ENCODE data around the gene CSAG2. TPM values are rescaled to one million over a fixed set of nuclear protein-coding genes. Genes with fewer than 3 reads are reported as not detected.
"Not testable (repeated sequence)": the region's sequence is repeated elsewhere in the genome, so short reads cannot be mapped to it uniquely, and the experiment has no call there.

Gene CSAG2
- total and polyA plus RNA-seq, 7 donors, result not detected

DNA sequence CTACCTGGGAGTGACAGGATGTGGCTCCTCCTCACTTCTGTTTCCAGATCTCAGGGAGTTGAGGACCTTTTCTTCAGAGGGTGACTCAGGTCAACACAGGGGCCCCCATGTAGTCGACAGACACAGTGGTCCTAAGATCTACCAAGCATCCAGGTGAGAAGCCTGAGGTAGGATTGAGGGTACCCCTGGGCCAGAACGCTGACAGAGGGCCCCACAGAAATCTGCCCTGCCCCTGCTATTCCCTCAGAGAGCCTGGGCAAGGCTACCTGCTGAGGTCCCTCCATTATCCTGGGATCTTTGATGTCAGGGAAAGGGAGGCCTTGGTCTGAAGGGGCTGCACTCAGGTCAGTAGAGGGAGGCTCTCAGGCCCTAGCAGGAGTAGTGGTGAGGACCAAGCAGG, 26.0 kb upstream of the CSAG2 start:
- Histone ChIP-seq H3K4me1 (no peaks in the 10 kb centered on the region), H3K27ac (no peak overlapping the region), H3K27me3 (ENCODE audit: insufficient read depth in 3 of 3, low read length in 2 of 3) (no peaks in the 10 kb centered on the region), H3K9me3 (no peaks in the 10 kb centered on the region), H3K36me3 (ENCODE audit: insufficient read depth in 1 of 2, low read depth in 1 of 2) (no peaks in the 10 kb centered on the region), H3K4me3 (no peak overlapping the region)
- intact Hi-C loops (cut with DNase I), result no loop called here
- WGBS, 3 donors, result 54 to 91% (median 66%) methylated on average over 2 of the region's 2 CpGs
- ATAC-seq (no peak), DNase-seq (peak in 1 of 2 donors; percentile 7)
- no peak for TF ChIP-seq CTCF (IDR thresholded peaks at IDR 0.05)

GRCh38 chrX:152734143-152734858, 25.2 kb upstream of the CSAG2 start:
- H3K27ac ChIP-seq; intact Hi-C loops (cut with DNase I); H3K4me1 ChIP-seq; H3K27me3 ChIP-seq (ENCODE audit: insufficient read depth in 3 of 3, low read length in 2 of 3); H3K4me3 ChIP-seq; H3K9me3 ChIP-seq; H3K36me3 ChIP-seq (ENCODE audit: insufficient read depth in 1 of 2, low read depth in 1 of 2); ATAC-seq: not testable (repeated sequence)
- WGBS, 3 donors, result 88 to 97% (median 93%) methylated on average over 9 to 22 of the region's 22 CpGs
- peak in 1 of 2 donors; percentile 20 for DNase-seq

DNA sequence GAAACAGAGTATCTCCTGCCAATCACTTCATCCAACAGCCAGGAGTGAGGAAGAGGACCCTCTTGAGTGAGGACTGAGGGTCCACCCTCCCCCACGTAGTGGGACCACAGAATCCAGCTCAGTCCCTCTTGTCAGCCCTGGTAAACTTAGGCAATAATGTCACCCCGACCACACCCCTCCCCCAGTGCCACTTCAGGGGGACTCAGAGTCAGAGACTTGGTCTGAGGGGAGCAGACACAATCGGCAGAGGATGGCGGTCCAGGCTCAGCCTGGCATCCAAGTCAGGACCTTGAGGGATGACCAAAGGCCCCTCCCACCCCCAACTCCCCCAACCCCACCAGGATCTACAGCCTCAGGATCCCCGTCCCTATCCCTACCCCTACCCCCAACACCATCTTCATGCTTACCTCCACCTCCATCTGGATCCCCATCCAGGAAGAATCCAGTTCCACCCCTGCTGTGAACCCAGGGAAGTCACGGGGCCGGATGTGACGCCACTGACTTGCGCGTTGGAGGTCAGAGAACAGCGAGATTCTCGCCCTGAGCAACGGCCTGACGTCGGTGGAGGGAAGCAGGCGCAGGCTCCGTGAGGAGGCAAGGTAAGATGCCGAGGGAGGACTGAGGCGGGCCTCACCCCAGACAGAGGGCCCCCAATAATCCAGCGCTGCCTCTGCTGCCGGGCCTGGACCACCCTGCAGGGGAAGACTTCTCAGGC, 24.3 kb upstream of the CSAG2 start, which contains the start of the genes CSAG1 and MAGEA12:
Gene CSAG1 (minus strand): TSS at position 461 of the 715 bp plus-strand sequence. CDS start 1,261 bp downstream, outside the sequence.
Gene MAGEA12 (plus strand): TSS at position 497 of the 715 bp plus-strand sequence. CDS start 2,405 bp downstream, outside the sequence.
- Histone ChIP-seq H3K27me3 (ENCODE audit: insufficient read depth in 3 of 3, low read length in 2 of 3) (no peaks in the 10 kb centered on the region), H3K27ac (no peak within 1 kb of the TSS), H3K4me3 (no peak within 1 kb of the TSS), H3K36me3 (ENCODE audit: insufficient read depth in 1 of 2, low read depth in 1 of 2) (no peaks in the 10 kb centered on the region), H3K9me3 (no peaks in the 10 kb centered on the region), H3K4me1 (no peaks in the 10 kb centered on the region)
- 86 to 90% (median 87%) methylated on average over 12 to 19 of the region's 21 CpGs for WGBS, 3 donors
- DNase-seq (peak in 1 of 2 donors; percentile 10), ATAC-seq (no peak)
- intact Hi-C loops (cut with DNase I), result no loop called here
- TF ChIP-seq CTCF (IDR thresholded peaks at IDR 0.05), result no peak

DNA sequence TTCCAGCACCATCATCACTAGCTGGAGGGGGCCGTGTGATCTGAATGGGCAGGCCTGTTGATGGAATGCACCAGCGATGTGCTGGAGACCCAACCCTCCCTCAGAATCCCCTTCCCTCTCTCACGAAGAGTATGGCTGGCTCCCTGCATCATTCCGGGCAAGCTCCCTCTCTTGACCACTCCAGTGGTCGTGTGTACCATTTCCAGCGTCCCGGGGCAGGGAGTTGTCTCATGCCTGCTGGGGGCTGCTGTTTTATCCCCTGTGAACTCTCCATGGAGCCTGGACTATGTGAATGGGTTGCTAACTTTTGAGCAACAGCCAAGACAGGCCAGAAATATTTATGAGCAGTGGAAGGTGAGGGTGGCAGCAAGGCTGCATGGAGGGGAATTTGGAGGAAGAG, 16.3 kb upstream of the CSAG2 start:
- ATAC-seq, result no peak
- TF ChIP-seq CTCF (IDR thresholded peaks at IDR 0.05), result no peak
- whole genome bisulfite sequencing, 3 donors, result 60 to 77% (median 68%) methylated on average over 5 to 7 of the region's 7 CpGs

DNA sequence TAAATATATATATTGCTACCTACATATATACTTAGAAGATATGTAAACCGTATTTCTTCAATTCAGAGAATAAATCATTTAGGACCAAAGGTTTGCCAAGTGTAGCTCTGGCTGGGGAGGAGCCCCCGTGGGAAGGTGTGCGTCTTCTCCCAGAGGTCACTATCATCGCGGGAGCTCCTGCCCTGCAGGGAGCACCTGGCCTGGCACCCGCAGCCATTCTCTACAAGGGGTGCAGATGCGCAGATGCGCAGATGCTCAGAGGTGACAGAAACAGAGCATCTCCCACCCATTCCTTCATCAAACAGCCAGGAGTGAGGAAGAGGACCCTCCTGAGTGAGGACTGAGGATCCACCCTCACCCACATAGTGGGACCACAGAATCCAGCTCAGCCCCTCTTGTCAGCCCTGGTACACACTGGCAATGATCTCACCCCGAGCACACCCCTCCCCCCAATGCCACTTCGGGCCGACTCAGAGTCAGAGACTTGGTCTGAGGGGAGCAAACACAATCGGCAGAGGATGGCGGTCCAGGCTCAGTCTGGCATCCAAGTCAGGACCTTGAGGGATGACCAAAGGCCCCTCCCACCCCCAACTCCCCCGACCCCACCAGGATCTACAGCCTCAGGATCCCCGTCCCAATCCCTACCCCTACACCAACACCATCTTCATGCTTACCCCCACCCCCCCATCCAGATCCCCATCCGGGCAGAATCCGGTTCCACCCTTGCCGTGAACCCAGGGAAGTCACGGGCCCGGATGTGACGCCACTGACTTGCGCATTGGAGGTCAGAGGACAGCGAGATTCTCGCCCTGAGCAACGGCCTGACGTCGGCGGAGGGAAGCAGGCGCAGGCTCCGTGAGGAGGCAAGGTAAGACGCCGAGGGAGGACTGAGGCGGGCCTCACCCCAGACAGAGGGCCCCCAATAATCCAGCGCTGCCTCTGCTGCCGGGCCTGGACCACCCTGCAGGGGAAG, 5.0 kb upstream of the CSAG2 start, which contains the start of gene MAGEA2B:
Gene MAGEA2B (plus strand): TSS at position 814 of the 973 bp plus-strand sequence. CDS start 2,479 bp downstream, outside the sequence.
- H3K27ac ChIP-seq; DNase-seq; ATAC-seq; intact Hi-C loops (cut with DNase I); H3K27me3 ChIP-seq (ENCODE audit: insufficient read depth in 3 of 3, low read length in 2 of 3); H3K4me3 ChIP-seq; H3K9me3 ChIP-seq; H3K4me1 ChIP-seq; H3K36me3 ChIP-seq (ENCODE audit: insufficient read depth in 1 of 2, low read depth in 1 of 2): not testable (repeated sequence)
- no CpG with 5 or more reads among the region's 35 CpGs for WGBS, 3 donors

More for the DNA sequence above, 16.3 kb upstream of the CSAG2 start:
- H3K9me3 ChIP-seq, result no peaks in the 10 kb centered on the region
- no peaks in the 10 kb centered on the region for H3K27me3 ChIP-seq (ENCODE audit: insufficient read depth in 3 of 3, low read length in 2 of 3)
- intact Hi-C loops (cut with DNase I), result no loop called here
- H3K36me3 ChIP-seq (ENCODE audit: insufficient read depth in 1 of 2, low read depth in 1 of 2), result no peaks in the 10 kb centered on the region
- H3K27ac ChIP-seq, result no peak overlapping the region
- no peak overlapping the region for H3K4me3 ChIP-seq
- H3K4me1 ChIP-seq, result no peaks in the 10 kb centered on the region
- no peak for DNase-seq

DNA sequence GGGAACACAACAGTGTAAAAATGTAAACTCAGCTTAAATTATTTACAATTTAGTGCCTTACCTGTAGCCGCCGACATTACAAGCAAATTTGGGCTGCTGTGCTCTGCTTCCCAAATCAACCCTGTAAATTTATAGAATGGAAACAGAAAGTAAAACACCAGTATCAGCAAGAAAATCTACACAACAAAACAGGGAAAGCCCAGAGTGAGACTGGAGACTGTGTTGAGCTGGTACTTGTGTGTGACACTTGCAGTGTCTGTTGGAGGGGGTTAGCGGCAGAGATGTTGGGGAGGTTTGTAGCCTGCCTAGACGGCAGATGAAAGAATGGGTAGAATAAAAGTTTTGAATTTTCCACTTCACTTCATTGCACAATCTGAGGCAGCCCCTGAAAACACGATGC, 4.1 kb upstream of the CSAG2 start:
- H3K27ac ChIP-seq; H3K27me3 ChIP-seq (ENCODE audit: insufficient read depth in 3 of 3, low read length in 2 of 3); intact Hi-C loops (cut with DNase I); DNase-seq; H3K4me1 ChIP-seq; H3K36me3 ChIP-seq (ENCODE audit: insufficient read depth in 1 of 2, low read depth in 1 of 2); ATAC-seq; H3K4me3 ChIP-seq; H3K9me3 ChIP-seq: not testable (repeated sequence)
- no CpG with 5 or more reads among the region's 5 CpGs for whole genome bisulfite sequencing, 3 donors

- 64 to 88% (median 80%) methylated on average over 1 to 3 of the region's 7 CpGs for WGBS, 3 donors
- ATAC-seq, DNase-seq: not testable (repeated sequence)
Observed at GRCh38 chrX:152706500-152706899, 2.6 kb downstream of the CSAG2 start.

More at GRCh38 chrX:152706500-152706899, 2.6 kb downstream of the CSAG2 start:
- H3K4me1 ChIP-seq; H3K27ac ChIP-seq; intact Hi-C loops (cut with DNase I); H3K27me3 ChIP-seq (ENCODE audit: insufficient read depth in 3 of 3, low read length in 2 of 3); H3K9me3 ChIP-seq; H3K36me3 ChIP-seq (ENCODE audit: insufficient read depth in 1 of 2, low read depth in 1 of 2); H3K4me3 ChIP-seq: not testable (repeated sequence)

All from psoas muscle (tissue), 8 donors.